NCI-H1105 treated with DMSO at 0.1 percent for 48 hours (cell line): ENCODE measurements around the gene DDX1.
"Not testable (repeated sequence)": the region's sequence is repeated elsewhere in the genome, so short reads cannot be mapped to it uniquely, and the experiment has no call there.

Source experiments
- DNase-seq: peaks from one replicate; lab custom pipeline; 2025; lab: John Stamatoyannopoulos, UW

The DDX1 gene

DNA sequence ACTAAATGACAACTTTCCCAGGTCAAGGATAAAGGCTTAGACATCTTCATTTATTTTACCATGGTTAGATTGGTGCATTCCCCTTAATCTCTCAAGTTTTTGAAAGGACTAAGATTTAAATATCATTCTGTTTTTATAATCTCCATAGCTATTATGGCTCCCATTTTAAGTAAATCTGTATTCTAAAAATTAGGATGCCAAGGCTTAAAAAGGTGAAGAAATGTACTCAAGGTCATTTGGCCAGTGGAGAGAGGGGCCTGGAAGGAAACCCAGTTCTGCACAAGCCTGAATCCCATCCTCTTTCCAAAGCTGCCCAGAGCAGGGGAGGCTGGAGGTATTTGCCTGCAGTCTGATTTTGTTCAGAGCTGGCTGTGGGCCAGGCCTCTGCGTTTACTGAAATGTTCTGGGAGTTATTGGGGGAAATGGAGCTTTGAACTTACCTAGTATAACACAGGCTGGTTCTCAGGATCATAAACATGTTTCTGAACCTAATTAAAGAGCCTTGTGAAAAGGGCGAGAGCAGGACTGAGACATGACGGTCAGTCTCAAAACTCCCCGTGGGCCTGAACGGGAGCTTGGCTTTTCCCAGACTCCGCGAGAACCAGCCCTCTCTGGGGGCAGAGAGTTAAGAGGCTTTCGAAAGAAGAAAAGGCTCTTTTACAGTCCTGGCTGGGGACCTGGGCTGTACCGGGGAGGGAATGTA is 85.6 kb downstream of the DDX1 start:
- DNase-seq, result no peak

DNA sequence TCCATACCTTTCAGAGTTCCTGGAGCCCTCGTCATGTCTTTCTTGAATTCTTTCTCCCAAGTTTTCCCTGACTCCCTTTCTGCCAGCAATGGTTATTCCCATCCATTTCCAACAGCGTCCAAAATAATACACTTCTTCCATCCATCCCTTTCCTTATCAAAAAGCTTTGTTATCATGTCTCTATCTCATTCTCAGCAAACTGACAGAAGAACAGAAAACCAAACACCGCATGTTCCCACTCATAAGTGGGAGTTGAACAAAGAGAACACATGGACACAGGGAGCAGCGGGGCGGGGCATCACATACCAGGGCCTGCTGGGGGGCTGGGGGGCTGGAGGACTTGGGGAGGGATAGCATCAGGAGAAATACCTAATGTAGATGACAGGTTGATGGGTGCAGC is 86.7 kb downstream of the DDX1 start:
- DNase-seq, result no peak

- no peak for DNase-seq
Measured at GRCh38 chr2:15678909-15679308, 87.2 kb downstream of the DDX1 start.

DNA sequence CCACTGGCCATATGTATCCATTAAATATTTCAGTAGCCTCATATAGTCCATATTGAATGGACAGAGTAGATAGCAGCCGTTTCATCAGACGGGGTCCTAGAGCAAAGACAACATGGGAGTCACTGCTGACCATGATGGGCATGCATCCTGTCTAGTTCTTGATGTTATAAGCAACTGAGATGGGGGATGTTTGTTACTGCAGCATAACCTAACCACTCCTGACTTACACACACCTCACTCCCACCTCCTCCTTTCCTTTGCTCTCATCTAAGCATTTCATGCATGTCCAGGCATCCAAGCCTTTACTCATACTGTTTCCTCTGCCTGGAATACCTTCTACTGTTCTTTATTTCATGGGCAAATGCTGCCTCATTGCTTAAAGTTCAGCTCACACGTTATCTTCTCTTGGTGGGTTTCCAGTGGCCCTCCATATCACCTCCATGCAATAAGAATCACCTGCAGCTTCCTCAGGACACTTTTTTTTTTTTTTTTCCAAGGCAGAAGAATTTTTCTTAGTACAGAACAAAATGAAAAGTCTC is 87.8 kb downstream of the DDX1 start:
- no peak for DNase-seq

- not testable (repeated sequence) for DNase-seq
Measured at GRCh38 chr2:15680132-15680531, 88.5 kb downstream of the DDX1 start.
